Left hindlimb (tissue), 1 donor: Measurements from ENCODE around the gene WDR4.
"Not testable (repeated sequence)": the region's sequence is repeated elsewhere in the genome, so short reads cannot be mapped to it uniquely, and the experiment has no call there.

ENCODE experiments used
- DNase-seq: peaks from one replicate; pipeline ENCODE4 v3.0.0-alpha.2; 2018

Gene WDR4

DNA sequence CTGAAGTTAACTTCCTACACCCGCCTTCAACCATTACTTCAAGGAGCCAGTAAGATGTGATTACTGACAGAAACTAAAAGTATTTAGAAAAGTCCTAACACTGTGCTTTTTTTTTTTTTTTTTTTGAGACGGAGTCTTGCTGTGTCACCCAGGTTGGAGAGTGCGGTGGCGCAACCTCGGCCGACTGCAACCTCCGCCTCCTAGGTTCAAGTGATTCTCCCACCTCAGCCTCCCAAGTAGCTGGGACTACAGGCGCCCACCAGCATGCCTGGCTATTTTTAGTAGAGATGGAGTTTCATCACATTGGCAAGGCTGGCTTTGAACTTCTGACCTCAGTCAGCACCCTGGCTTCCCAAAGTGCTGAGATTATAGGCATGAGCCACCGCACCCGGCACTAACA is 3.5 kb downstream of the WDR4 start:
- DNase-seq: not testable (repeated sequence)

- DNase-seq: no peak
These were observed 6.2 kb downstream of the WDR4 start for GRCh38 chr21:42873096-42873495.

- DNase-seq: no peak
These were observed 11.1 kb downstream of the WDR4 start for GRCh38 chr21:42868196-42868595.

GRCh38 chr21:42865776-42866160 is 13.6 kb downstream of the WDR4 start:
- DNase-seq: no peak

GRCh38 chr21:42864815-42865775 is 14.2 kb downstream of the WDR4 start:
- DNase-seq: no peak

GRCh38 chr21:42864286-42864685 is 15.1 kb downstream of the WDR4 start:
- DNase-seq: no peak

DNA sequence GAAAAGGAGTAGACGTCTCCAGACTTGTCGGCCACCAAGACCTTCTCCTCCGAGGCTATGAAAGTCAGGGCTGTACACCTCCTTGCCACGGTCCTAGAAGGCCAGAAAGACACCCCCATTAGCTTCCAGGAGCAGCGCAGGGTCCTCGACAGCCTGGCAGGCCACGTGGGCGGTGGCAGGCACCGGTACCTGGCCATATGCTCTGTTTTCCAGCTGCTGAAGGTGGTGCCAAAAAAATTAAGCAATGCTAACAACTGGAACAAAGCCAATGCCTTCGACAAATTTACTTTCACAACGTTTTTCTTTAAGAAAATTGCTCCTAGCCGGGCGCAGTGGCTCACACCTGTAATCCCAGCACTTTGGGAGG is 15.9 kb downstream of the WDR4 start:
- no peak for DNase-seq

GRCh38 chr21:42862774-42863503 is 16.4 kb downstream of the WDR4 start:
- no peak for DNase-seq

DNA sequence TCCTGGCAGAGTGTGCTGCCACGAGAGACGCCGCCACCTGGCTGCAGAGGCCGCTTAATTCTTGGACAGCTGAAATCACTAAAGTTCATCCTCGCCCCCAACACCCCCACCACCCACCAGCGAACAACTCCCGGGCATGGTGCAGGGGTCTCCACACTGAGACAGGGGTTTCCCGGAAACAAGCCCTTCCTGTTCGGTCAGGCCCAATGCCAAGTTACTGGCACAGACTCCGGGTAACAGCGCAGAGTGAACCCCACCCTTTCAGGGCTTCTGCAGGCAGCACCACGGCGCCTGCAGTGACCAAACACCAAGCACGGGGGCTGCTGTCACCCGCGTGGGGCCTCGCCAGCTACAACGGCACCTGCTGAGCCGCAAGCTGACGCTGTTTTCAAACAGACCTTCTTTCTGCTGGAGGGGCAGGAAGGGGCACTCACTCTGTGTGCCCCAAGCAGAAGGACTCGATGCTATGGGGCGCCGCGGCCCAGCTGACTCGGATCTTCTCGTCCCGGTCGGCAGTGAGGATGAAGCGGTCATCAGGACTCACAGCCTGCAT is 17.4 kb downstream of the WDR4 start:
- no peak for DNase-seq

DNA sequence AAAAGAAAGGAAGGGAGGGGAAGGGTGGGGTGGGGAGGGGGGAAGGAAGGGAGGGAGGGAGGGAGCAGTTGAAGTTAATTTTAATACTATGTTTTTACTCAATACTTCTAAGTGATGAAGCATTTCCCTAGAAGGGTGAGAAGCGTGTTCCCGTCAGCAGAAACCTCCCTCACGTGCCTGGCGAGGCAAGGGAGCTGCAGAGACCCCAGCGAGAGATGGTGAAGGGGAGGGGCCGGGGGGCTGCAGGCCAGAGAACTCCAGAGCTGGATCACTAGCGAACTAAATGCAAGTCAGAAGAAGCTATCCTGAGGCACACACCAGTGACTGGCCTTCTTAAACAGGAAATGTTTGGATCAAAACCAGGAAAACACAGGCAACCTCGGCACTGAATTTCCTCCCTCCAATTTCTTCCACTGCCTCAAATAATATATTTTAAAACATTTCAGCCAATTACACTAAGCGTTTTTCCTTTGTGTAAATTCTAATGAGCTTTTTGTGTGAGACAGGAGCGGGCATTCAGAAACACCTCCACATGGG is 18.0 kb downstream of the WDR4 start:
- no peak for DNase-seq

DNA sequence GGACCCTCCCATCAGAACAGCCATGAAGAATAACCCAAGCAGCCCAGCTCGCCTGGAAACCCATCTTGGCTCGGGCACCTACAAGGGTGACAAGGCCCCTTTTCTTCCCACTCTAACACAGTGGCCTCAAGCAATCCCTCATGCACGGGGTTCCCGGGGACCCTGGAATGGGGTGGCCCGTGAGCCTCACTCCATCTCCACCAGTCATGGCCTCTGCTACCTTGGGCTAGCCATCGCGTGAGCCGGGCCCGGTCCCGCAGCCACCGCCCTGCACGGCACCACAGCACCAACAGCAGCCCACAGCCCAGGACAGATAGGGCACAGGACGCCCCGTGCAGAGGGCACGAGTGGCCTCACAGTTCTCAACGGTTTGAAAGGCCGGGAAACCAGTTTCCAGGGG is 19.0 kb downstream of the WDR4 start:
- DNase-seq: no peak

GRCh38 chr21:42859891-42860230 is 19.5 kb downstream of the WDR4 start:
- no peak for DNase-seq

DNA sequence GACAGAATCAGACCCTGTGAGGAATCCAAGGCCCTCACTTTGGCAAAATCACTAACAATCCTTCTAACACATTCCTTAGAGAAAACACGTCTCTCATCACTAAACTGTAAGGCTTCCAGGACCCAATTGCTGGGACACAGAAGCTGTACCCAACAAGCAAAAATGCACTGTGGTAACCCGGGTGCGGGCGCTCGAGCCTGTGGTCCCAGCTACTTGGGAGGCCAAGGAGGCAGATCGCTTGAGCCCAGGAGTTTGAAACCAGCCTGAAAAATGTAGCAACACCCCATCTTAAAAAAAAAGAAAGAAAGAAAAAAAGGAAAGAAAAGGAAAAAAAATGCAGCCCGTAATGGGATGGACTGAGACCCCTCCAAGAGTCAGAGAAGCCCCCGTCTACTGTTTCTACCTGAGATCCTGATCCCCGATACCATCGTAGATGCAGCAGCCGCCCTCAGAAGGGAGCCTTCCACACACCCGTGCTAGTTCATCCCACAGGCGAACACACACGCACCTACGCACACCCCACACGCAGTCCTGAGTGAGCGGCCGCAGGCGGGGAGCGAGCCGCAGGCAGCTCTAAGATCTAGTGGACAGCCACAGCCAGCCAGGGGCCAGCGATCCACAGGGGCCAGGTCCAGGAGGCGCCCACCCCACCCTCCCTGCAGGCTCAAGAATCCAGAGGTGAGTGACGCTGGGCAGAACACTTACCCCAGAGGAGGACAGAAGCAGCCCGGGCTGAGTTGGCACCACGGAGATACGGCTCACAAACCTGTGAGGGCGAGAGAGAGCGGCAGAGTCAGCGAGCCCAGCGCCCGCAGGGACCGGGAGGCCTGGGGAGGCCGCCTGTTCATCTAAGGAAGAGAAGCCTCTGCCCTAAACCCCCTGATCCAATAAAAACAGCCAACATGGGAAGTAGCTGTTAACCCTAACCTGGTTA is 20.1 kb downstream of the WDR4 start:
- no peak for DNase-seq

DNA sequence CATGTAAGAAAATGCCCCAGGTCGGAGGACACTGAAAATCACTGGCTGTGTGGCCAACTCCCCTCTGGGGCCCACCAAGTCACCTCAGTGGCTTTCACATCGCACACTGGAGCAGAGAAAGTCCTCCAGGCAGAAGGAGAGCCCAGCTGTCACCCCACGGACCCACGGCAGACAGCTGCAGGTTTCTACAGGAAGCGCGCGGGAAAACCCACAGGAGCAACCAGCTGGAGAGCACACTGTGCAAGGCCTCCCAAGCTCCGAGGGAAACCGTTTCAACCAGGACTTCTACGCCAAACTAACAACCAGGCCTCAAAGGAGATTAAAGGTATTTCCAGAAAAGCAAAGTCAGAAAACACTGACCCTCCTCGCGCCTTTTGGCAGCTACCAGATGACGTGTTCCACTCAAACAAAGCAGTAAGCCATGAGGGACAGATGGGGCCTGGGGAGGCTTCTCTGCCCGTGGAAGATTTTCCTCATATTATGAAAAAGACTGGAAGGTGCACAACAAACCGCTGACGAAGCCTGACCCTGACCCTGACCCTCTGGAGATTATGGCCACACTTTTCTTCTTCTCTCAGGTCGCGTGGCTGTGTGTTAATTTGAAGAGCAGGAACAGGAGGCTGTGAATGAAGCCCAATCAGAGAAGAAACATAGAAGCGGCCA is 21.0 kb downstream of the WDR4 start:
- DNase-seq: no peak

- DNase-seq: no peak
These were observed 22.1 kb downstream of the WDR4 start for GRCh38 chr21:42857216-42857615.

- no peak for DNase-seq
These were observed 23.4 kb downstream of the WDR4 start for GRCh38 chr21:42855937-42856335.

GRCh38 chr21:42855171-42855936 is 24.0 kb downstream of the WDR4 start:
- no peak for DNase-seq

GRCh38 chr21:42854246-42855010 is 24.9 kb downstream of the WDR4 start:
- DNase-seq: no peak

DNA sequence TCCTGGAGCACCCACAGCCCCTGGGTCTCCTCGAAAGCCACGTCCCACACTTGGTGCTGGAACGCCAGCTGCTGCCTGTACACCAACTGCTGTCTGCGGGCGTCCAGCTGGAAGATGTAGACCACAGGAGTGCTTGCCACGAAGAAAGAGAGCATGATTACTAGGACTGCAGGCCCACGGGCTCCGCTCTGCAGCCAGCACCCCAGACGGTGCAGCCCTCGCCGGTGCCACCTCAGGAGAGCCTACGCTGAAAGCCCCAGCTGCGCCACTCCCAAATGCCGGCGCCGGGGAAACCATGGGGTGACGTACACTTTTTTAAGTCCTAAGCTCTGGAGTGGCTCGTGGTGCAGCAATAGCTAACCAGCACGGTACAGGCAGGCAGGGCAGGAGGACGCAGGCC is 25.7 kb downstream of the WDR4 start:
- no peak for DNase-seq

GRCh38 chr21:42852925-42853570 is 26.3 kb downstream of the WDR4 start:
- no peak for DNase-seq
